ENCODE data around the gene H2BW1.

DNA sequence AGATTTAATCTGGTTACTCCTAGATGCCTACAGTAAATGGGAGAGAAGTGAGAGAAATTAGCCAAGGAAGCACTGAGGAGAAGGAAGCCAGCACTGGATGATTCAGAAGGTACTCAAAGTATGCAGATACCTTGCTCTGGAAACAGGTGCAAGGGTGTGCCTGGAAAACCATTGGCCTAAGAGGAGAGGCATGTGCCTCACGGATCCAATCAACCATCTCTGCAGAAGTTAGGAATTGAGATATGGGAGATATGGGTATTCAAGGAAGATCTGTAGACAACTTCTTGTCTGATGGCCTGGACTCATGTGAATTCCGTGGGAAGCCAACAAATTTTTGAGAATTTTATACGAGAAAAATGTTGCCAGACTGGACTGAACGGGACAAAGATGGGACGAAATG, 4.7 kb downstream of the H2BW1 start:
- TF ChIP-seq, protein P1, sequence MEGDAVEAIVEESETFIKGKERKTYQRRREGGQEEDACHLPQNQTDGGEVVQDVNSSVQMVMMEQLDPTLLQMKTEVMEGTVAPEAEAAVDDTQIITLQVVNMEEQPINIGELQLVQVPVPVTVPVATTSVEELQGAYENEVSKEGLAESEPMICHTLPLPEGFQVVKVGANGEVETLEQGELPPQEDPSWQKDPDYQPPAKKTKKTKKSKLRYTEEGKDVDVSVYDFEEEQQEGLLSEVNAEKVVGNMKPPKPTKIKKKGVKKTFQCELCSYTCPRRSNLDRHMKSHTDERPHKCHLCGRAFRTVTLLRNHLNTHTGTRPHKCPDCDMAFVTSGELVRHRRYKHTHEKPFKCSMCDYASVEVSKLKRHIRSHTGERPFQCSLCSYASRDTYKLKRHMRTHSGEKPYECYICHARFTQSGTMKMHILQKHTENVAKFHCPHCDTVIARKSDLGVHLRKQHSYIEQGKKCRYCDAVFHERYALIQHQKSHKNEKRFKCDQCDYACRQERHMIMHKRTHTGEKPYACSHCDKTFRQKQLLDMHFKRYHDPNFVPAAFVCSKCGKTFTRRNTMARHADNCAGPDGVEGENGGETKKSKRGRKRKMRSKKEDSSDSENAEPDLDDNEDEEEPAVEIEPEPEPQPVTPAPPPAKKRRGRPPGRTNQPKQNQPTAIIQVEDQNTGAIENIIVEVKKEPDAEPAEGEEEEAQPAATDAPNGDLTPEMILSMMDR (IDR thresholded peaks at IDR 0.05): no peak
- no peak for TF ChIP-seq POLR2A (IDR thresholded peaks at IDR 0.05)
- TF ChIP-seq EP300 (IDR thresholded peaks at IDR 0.05): no peak

Data from stomach (tissue), 4 donors.